SK-N-SH (cell line): ENCODE measurements around the gene ROR2. TPM values are rescaled to one million over a fixed set of nuclear protein-coding genes. Genes with fewer than 3 reads are reported as not detected.

Source experiments
- CTCF ChIA-PET: fragments of 300-600, 350-600 bp; formaldehyde crosslinking; extraction: SDS; loops from one replicate; lab custom pipeline; 2021; lab: Yijun Ruan, JAX
- POLR2A ChIA-PET: fragments of 350-600 bp; sonication (Branson Sonifier 250); formaldehyde crosslinking; extraction: SDS; loops from one replicate; lab custom pipeline; 2020; ENCODE audit warnings: antibody characterized with exemption, inconsistent platforms; lab: Yijun Ruan, JAX
- DNase-seq: peaks from one replicate; pipeline ENCODE4 v3.0.0; 2012
- H2AFZ ChIP-seq: fragments of 200-600 bp; sonication (generic); 2 replicates; pipeline ENCODE4 v1.8.1; 2016; ENCODE audit warnings: antibody characterized with exemption, mild to moderate bottlenecking, low read depth
- H3F3A ChIP-seq: fragments of 200-600 bp; sonication (generic); replicated peaks from 2 replicates; pipeline ENCODE3; 2016; ENCODE audit warnings: antibody characterized with exemption, mild to moderate bottlenecking; ENCODE audit not compliant: insufficient read depth
- H3K27ac ChIP-seq, 2 experiments: fragments of 200-500 bp in 1 of 2; fragments of 200-600 bp in 1 of 2; sonication (Bioruptor generic) in 1 of 2; sonication (generic), shearing (Covaris generic) in 1 of 2; 2 replicates each; pipeline versions ENCODE4 v1.5.1 to v1.6.1; 2014 to 2016; ENCODE audit warnings: low read depth in 2 of 2, inconsistent platforms in 1 of 2, low read length in 1 of 2, mild to moderate bottlenecking in 1 of 2, mixed read lengths in 1 of 2
- H3K27me3 ChIP-seq: fragments of 200-600 bp; sonication (generic), shearing (Covaris generic); 2 replicates; pipeline ENCODE4 v1.6.1; 2016; ENCODE audit warnings: mixed run types; ENCODE audit not compliant: insufficient read depth
- H3K36me3 ChIP-seq, 2 experiments: fragments of 200-500 bp in 1 of 2; fragments of 200-600 bp in 1 of 2; sonication (Bioruptor generic) in 1 of 2; sonication (generic) in 1 of 2; replicated peaks in 1 of 2; 2 replicates each; pipeline versions ENCODE3 to v1.5.1; 2014 to 2016; ENCODE audit warnings: low read length in 1 of 2, mild to moderate bottlenecking in 1 of 2; ENCODE audit not compliant: insufficient read depth in 2 of 2, control insufficient read depth in 1 of 2
- H3K4me1 ChIP-seq, 2 experiments: fragments of 200-500 bp in 1 of 2; fragments of 200-600 bp in 1 of 2; sonication (Bioruptor generic) in 1 of 2; sonication (generic), shearing (Covaris generic) in 1 of 2; 2 replicates each; pipeline versions ENCODE4 v1.5.1 to v1.6.1; 2014 to 2016; ENCODE audit warnings: low read depth in 1 of 2, low read length in 1 of 2, mixed run types in 1 of 2; ENCODE audit not compliant: insufficient read depth in 2 of 2, control insufficient read depth in 1 of 2
- H3K4me2 ChIP-seq: fragments of 200-600 bp; sonication (generic), shearing (Covaris generic); 2 replicates; pipeline ENCODE4 v1.6.1; 2017; ENCODE audit warnings: mixed run types
- H3K4me3 ChIP-seq, 2 experiments: fragments of 200-500 bp in 1 of 2; fragments of 200-600 bp in 1 of 2; sonication (Bioruptor generic) in 1 of 2; sonication (generic), shearing (Covaris generic) in 1 of 2; 2 replicates each; pipeline versions ENCODE4 v1.5.1 to v1.8.1; 2014 to 2016; ENCODE audit warnings: low read depth in 2 of 2, inconsistent platforms in 1 of 2, low read length in 1 of 2, mild to moderate bottlenecking in 1 of 2, mixed read lengths in 1 of 2, moderate library complexity in 1 of 2
- H3K79me2 ChIP-seq: fragments of 200-600 bp; sonication (generic); 2 replicates; pipeline ENCODE4 v1.8.1; 2017; ENCODE audit warnings: mild to moderate bottlenecking; ENCODE audit not compliant: insufficient read depth
- H3K9ac ChIP-seq: fragments of 200-600 bp; sonication (generic); 2 replicates; pipeline ENCODE4 v1.6.1; 2017; ENCODE audit warnings: mixed run types
- H3K9me2 ChIP-seq: fragments of 200-600 bp; sonication (generic); 2 replicates; pipeline ENCODE4 v1.6.1; 2017; ENCODE audit warnings: mixed run types
- H3K9me3 ChIP-seq: fragments of 200-600 bp; sonication (generic); 2 replicates; pipeline ENCODE4 v1.6.1; 2017; ENCODE audit warnings: mixed run types, mild to moderate bottlenecking, moderate library complexity
- H4K20me1 ChIP-seq: fragments of 200-600 bp; sonication (generic); 2 replicates; pipeline ENCODE4 v1.6.1; 2017; ENCODE audit warnings: mild to moderate bottlenecking, mixed run types; ENCODE audit not compliant: insufficient read depth
- CHD2 ChIP-seq: fragments of 150-350 bp; IDR thresholded peaks from 2 replicates; pipeline ENCODE4 v1.6.1; 2018; ENCODE audit warnings: low read length; ENCODE audit not compliant: partially characterized antibody
- CTCF ChIP-seq: fragments of 200-600 bp; sonication (generic); IDR thresholded peaks from 2 replicates; pipeline ENCODE4 v1.6.1; 2017; ENCODE audit warnings: antibody characterized with exemption, mild to moderate bottlenecking, moderate library complexity
- ELF1 ChIP-seq: IDR thresholded peaks from 2 replicates; pipeline ENCODE4 v1.4.0; 2012
- FOXJ3 ChIP-seq: sonication (generic); formaldehyde crosslinking; IDR thresholded peaks from 2 replicates; pipeline ENCODE4 v1.5.1; 2020; ENCODE audit warnings: mild to moderate bottlenecking, missing genetic modification reagents
- FOXM1 ChIP-seq: IDR thresholded peaks from 2 replicates; pipeline ENCODE4 v1.4.0; 2012; ENCODE audit warnings: low read depth, mild to moderate bottlenecking
- GATA2 ChIP-seq: sonication (generic); formaldehyde crosslinking; IDR thresholded peaks from 2 replicates; pipeline ENCODE4 v1.5.0; 2020; ENCODE audit warnings: mild to moderate bottlenecking, missing genetic modification reagents
- IRF3 ChIP-seq: fragments of 150-350 bp; IDR thresholded peaks from 2 replicates; pipeline ENCODE4 v1.6.1; 2016; ENCODE audit warnings: mild to moderate bottlenecking, low read depth, low read length
- MXI1 ChIP-seq: IDR thresholded peaks from 2 replicates; pipeline ENCODE4 v1.6.1; 2012; ENCODE audit warnings: mild to moderate bottlenecking, low read depth, low read length, improper control_type of control experiment
- POLR2AphosphoS5 ChIP-seq: IDR thresholded peaks from 2 replicates; pipeline ENCODE4 v1.6.1; 2012; ENCODE audit warnings: low read depth, low read length
- RCOR1 ChIP-seq: fragments of 150-350 bp; IDR thresholded peaks from 2 replicates; pipeline ENCODE4 v1.6.1; 2017; ENCODE audit warnings: antibody characterized with exemption, low read length
- REST ChIP-seq: IDR thresholded peaks from 2 replicates; pipeline ENCODE4 v1.6.1; 2012; ENCODE audit warnings: mild to moderate bottlenecking, low read depth, low read length, moderate library complexity
- RXRA ChIP-seq: IDR thresholded peaks from 2 replicates; pipeline ENCODE4 v1.4.0; 2012; ENCODE audit warnings: low read depth, mild to moderate bottlenecking, borderline replicate concordance
- TAF1 ChIP-seq: IDR thresholded peaks from 2 replicates; pipeline ENCODE4 v1.6.1; 2012; ENCODE audit warnings: low read depth, mild to moderate bottlenecking, low read length, moderate library complexity, borderline replicate concordance
- USF1 ChIP-seq: IDR thresholded peaks from 2 replicates; pipeline ENCODE4 v1.4.0; 2012; ENCODE audit warnings: low read depth, borderline replicate concordance
- ZBTB33 ChIP-seq: IDR thresholded peaks from 2 replicates; pipeline ENCODE4 v1.4.0; 2012; ENCODE audit warnings: low read depth, borderline replicate concordance
- WGBS: methylation state at CpG from one replicate; pipeline ENCODE4 v1.1.6; 2017; ENCODE audit warnings: low lambda C conversion rate; 5-methylcytosine and 5-hydroxymethylcytosine counted together
- polyA plus RNA-seq, 3 experiments: library from polyadenylated mRNA; depleted of rRNA; stranded (reverse); fragments of >200 nt; gene quantifications; 2 replicates each; pipeline ENCODE4 v1.2.3, GENCODE V29; 2012

ROR2 gene
- polyA plus RNA-seq, 1 of the 3 experiments (the other 2 are of a cell fraction): 0.43 TPM

- Histone ChIP-seq H3K27ac (no peak overlapping the region), H3K9me2 (no peaks in the 10 kb centered on the region), H3K4me3 (no peak overlapping the region), H3K27me3 (no peaks in the 10 kb centered on the region; the same call in 1 of the 2 replicates), H3F3A (no peaks in the 10 kb centered on the region), H4K20me1 (no peaks in the 10 kb centered on the region), H3K9me3 (no peaks in the 10 kb centered on the region), H2AFZ (no peak overlapping the region), H3K9ac (no peak overlapping the region), H3K4me1 (no peaks in the 10 kb centered on the region), H3K79me2 (no peaks in the 10 kb centered on the region), H3K4me2 (no peak overlapping the region), H3K36me3 (no peaks in the 10 kb centered on the region)
- POLR2A ChIA-PET: no interaction called here
- DNase-seq: no peak
- CTCF ChIA-PET: no interaction called here
- TF ChIP-seq GATA2 (no peak), CTCF (no peak), RXRA (no peak), POLR2AphosphoS5 (no peak), IRF3 (no peak), FOXJ3 (CRISPR knock-in tag) (no peak), USF1 (no peak), REST (no peak), CHD2 (no peak), MXI1 (no peak), TAF1 (no peak), ZBTB33 (no peak), FOXM1 (no peak), RCOR1 (no peak), ELF1 (no peak)
- WGBS: 9% methylated on average over 1 of the region's 1 CpG
Measured at GRCh38 chr9:91625331-91625730, 324.7 kb downstream of the ROR2 start.
